Lower leg skin (tissue), 4 donors: Measurements from ENCODE around the gene ACTN4. TPM values are rescaled to one million over a fixed set of nuclear protein-coding genes. Genes with fewer than 3 reads are reported as not detected.

ENCODE experiments used
- DNase-seq, 2 donors: peaks; one replicate each; pipeline ENCODE4 v3.0.0-alpha.2; 2019; ENCODE audit warnings: low spot score in 2 of 2
- H3K4me3 ChIP-seq: fragments of 200-600 bp; sonication (generic); 2 replicates; pipeline ENCODE4 v1.5.1; 2017; ENCODE audit warnings: mild to moderate bottlenecking, low read depth; ENCODE audit not compliant: poor library complexity, severe bottlenecking
- CTCF ChIP-seq, 3 donors: fragments of 450-650 bp; IDR thresholded peaks; one replicate each; pipeline ENCODE4 v1.5.1; 2016; ENCODE audit warnings: antibody characterized with exemption in 3 of 3, mild to moderate bottlenecking in 3 of 3, moderate library complexity in 2 of 3
- POLR2A ChIP-seq, 2 donors: fragments of 450-650 bp; IDR thresholded peaks; one replicate each; pipeline ENCODE4 v1.6.1; 2016 to 2017; ENCODE audit warnings: antibody characterized with exemption in 2 of 2, mild to moderate bottlenecking in 1 of 2, moderate library complexity in 1 of 2
- WGBS, 2 donors: methylation state at CpG; one replicate each; pipeline ENCODE4 v1.1.5; 2018; 5-methylcytosine and 5-hydroxymethylcytosine counted together
- intact Hi-C: fragments of 100-400 bp; cut with DNase I; formaldehyde crosslinking; loops from one replicate; pipeline ENCODE4 v1.15.0; 2023; ENCODE audit warnings: low total_unique reads
- total RNA-seq, 4 donors: library from RNA; depleted of rRNA; stranded (reverse); fragments of >200 nt; gene quantifications; one replicate each; pipeline ENCODE4 v1.1.0, GENCODE V29; 2016

ACTN4 gene
- total RNA-seq, 4 donors from 2014 or later, result 411 to 572 (median 469) TPM

DNA sequence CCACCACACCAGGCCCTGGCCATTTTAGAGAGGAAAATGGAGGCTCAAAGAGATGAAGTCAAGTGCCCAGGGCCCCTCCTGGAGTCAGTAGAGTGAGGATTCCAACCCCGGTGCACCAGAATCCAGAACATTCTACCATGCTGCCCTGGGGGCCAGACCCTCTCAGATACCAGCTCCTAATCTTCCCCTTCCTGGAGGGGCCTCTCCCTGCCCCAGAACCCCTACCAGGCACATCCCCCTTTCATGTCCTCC, 85.7 kb downstream of the ACTN4 start:
- no peak for TF ChIP-seq POLR2A (IDR thresholded peaks at IDR 0.05)
- no peak for TF ChIP-seq CTCF (IDR thresholded peaks at IDR 0.05)
- intact Hi-C loops, result no loop called here
- no peak overlapping the region for H3K4me3 ChIP-seq
- no peak for DNase-seq
- 90 to 93% methylated on average over 1 of the region's 1 CpG for WGBS, 2 donors

DNA sequence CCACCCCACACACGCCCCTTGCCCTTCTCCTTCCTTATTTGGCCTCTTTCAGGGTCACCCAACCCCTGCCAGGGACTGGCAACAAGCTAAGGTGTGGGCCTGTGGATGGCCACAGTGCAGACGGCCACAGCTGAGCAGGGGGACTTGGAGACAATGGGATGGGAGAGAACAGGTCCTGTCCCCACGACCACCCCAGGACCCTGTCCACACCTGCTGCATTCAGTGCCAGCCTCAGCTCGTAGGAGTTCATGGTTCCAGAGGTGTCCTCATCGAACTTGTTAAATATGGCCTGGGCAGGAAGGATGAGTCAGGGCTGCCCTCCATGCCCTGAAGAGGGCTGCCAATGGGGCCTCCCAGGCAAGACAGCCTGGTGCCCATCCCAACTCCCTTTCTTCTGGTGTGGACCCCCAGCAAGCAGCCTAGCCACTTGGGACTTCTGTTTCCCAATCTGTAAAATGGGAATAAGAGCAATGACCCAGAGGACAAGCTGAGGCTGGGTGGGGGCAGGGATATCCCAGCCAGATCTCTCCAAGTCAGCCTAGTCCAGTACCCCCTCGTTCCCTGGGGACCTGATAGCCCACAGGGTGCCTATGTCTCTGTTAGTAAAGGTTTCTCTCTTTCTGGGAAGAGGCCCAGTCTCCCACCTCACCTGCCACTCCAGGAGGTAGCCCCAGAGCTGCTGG, 86.2 kb downstream of the ACTN4 start:
- WGBS, 2 donors, result 63 to 74% methylated on average over 6 of the region's 6 CpGs
- TF ChIP-seq POLR2A (IDR thresholded peaks at IDR 0.05) (no peak), CTCF (IDR thresholded peaks at IDR 0.05) (no peak)
- peak; percentile 17 to 85 for DNase-seq

DNA sequence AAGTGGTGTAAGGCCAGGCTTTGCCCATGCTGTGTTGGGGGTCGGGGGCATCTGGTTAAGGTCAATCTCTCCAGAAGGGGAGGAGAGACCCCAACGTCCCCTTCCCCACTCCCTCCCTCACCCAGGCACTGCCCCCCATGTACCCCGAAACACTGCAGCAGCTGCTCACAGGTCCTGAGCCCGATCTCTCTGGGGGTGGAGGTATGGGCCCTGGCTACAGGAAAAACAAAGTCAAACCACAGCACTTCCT, 86.7 kb downstream of the ACTN4 start:
- peak in 1 of 2 donors; percentile 14 for DNase-seq
- no peak overlapping the region for H3K4me3 ChIP-seq
- intact Hi-C loops, result no loop called here
- 54 to 76% methylated on average over 2 to 4 of the region's 4 CpGs for WGBS, 2 donors
- TF ChIP-seq POLR2A (IDR thresholded peaks at IDR 0.05) (no peak), CTCF (IDR thresholded peaks at IDR 0.05) (no peak)

More for the DNA sequence above, 86.2 kb downstream of the ACTN4 start:
- no peak overlapping the region for H3K4me3 ChIP-seq
- intact Hi-C loops, result no loop called here

DNA sequence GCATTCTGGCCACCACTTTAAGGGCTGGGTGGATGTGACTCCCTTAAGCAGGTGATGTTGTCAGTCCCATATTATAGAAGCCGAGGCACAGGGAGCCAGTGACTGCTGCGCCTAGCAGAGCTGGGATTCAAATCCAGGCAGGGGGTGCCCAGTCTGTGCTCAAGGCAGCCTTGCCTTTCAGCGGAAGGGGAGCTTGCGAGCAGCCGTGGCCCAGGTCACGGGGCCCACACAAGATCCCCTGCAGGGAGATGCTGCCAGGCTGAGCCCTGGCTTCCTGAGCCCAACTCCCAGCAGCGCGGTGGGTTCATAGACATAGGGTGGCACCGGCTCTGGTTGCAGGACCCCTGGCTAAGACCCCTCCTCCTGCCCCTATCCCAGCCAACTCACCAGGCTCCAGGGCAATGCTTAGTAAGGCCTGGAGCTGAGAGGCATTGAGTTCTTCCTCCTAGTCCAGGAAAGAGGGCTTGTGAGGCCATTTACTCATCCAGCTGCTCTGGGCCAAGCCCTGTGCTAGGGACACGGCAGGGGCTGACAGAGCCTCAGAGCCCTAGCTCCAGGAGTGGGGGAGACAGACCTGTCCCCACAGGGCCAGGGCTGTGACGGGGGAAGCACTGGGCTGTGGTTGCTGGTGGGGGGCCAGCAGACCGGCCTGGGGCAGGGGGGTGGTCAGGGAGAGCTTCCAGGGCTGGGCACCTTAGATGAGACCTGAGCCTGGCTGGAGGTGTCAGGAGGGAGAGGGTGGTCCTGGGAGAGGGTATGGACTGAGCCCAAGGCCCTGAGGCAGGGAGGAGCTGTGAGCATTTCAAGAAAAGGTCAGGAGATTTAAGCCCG, 87.2 kb downstream of the ACTN4 start:
- DNase-seq, result peak; percentile 26 to 86
- intact Hi-C loops, result no loop called here
- H3K4me3 ChIP-seq, result no peak overlapping the region
- 37 to 56% methylated on average over 13 of the region's 13 CpGs for WGBS, 2 donors
- TF ChIP-seq CTCF (IDR thresholded peaks at IDR 0.05) (no peak), POLR2A (IDR thresholded peaks at IDR 0.05) (no peak)

DNA sequence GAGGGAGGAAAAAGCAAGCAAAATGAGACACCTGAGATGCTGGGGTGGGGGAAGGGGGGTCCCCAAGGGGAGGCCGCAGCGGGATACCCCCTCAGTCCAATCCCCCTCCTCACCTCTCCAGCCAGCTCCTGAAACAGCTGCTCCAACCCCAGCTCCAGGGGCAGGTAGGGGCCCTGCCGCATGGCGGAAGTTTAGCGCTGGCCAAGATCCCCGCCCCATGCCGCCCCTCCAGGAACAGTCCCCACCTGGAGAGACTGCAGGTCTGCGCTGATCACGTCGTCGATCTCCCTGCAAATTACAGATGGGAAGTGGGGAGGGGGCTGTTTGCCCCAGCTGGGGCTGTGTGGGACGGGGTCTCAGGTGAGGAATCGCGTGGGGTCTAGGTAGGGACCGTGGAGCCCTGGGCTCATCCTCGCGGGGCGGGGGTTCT, 87.8 kb downstream of the ACTN4 start:
- peak in 1 of 2 donors; percentile 22 for DNase-seq
- 23 to 38% methylated on average over 10 to 11 of the region's 18 CpGs for WGBS, 2 donors
- intact Hi-C loops, result no loop called here
- TF ChIP-seq CTCF (IDR thresholded peaks at IDR 0.05) (no peak), POLR2A (IDR thresholded peaks at IDR 0.05) (no peak)
- no peak overlapping the region for H3K4me3 ChIP-seq
